ENCODE measurements around the gene GCFC2.
A peak's percentile ranks its signal among the peaks of the same experiment; 100 is the strongest.
"Not testable (repeated sequence)": the region's sequence is repeated elsewhere in the genome, so short reads cannot be mapped to it uniquely, and the experiment has no call there.

GCFC2 gene

DNA sequence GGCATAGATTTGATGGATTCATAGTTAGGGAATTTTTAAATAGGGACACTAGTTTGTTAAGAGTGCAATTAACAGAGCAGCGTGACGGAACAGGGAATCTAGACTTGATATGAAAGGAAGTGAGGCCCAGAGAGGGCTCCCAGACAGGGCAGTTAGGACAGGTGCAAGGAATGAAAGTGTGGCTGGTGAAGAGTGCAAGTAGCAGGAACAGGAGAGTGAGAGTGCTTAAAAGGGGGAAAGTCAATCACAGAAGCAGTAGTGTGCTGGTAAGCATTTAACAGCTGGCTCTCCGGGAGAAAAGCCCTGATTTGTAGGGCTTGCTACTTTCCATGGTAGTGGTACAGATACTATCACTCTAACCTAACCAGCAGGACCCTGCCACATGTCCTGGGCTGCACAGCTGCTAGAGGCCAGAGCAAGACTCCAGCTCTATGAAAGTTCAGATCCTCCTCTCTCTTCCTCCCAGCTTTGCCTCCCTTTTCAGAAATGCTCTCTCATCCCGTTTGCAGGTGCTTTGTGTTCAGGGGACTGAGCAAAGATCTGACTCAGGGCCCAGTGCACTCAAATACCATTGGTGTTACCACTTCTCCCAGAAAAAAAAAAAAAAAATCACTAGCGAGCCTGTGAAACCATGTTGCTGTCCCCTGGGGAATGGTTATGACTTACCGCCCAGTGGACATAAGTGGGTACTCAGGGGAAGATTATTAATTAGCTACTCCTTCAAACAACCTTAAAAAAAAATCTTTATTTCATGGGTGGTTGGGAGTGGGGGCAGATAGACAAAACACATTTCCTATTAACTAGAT is 18.1 kb upstream of the GCFC2 start:
- CTCF ChIA-PET = no interaction called here
- H3K36me3 ChIP-seq (ENCODE audit: control insufficient read depth in 4 of 4, insufficient read depth in 4 of 4, low read length in 3 of 4) = no peaks in the 10 kb centered on the region
- no peaks in the 10 kb centered on the region for H3K4me1 ChIP-seq (ENCODE audit: control extremely low read depth in 1 of 4, control insufficient read depth in 4 of 4, insufficient read depth in 4 of 4, low read length in 3 of 4)
- H3K27ac ChIP-seq (ENCODE audit: insufficient read depth in 1 of 2, low read depth in 1 of 2, low read length in 2 of 2, poor library complexity in 1 of 2, severe bottlenecking in 2 of 2) = no peak overlapping the region
- H3K27me3 ChIP-seq (replicated peaks in 2 of 5; ENCODE audit: control insufficient read depth in 4 of 5, insufficient read depth in 5 of 5, low read length in 4 of 5) = peaks cover 0 to 6% (median 0%) of the 10 kb centered on the region in 5 experiments
- 98% methylated on average over 4 of the region's 6 CpGs for WGBS (ENCODE audit: insufficient coverage)
- no peaks in the 10 kb centered on the region for H3K9me3 ChIP-seq (ENCODE audit: control extremely low read depth in 1 of 5, control insufficient read depth in 4 of 5, insufficient read depth in 2 of 5, low read depth in 1 of 5, low read length in 4 of 5)
- POLR2A ChIA-PET = no interaction called here
- DNase-seq = no peak
- no peak overlapping the region for H3K4me3 ChIP-seq (ENCODE audit: control insufficient read depth in 1 of 7, extremely low read depth in 1 of 7, insufficient read depth in 4 of 7, low read depth in 2 of 7, low read length in 6 of 7)

DNA sequence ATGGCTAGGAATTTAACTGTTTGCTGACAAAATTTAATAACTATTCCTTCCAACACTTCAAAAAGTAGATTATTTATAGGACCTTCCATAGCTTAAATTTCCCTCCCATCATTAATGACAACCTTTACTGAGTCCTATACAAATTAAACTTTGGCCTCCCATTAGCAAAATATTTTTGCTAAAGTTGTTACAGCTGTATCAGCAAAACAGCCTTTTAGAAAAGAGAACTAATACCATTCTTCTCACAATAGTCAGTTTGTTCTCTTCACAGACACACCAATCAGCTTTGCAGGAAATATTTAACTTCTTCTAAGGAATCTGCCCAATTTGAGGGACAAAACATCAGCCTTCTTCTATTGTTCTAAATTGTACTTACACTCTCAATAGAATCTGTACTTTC is 12.0 kb upstream of the GCFC2 start:
- no peaks in the 10 kb centered on the region for H3K36me3 ChIP-seq (ENCODE audit: control insufficient read depth in 4 of 4, insufficient read depth in 4 of 4, low read length in 3 of 4)
- H3K27ac ChIP-seq (ENCODE audit: insufficient read depth in 1 of 2, low read depth in 1 of 2, low read length in 2 of 2, poor library complexity in 1 of 2, severe bottlenecking in 2 of 2) = no peak overlapping the region
- peaks cover 0 to 2% (median 0%) of the 10 kb centered on the region in 5 experiments for H3K9me3 ChIP-seq (ENCODE audit: control extremely low read depth in 1 of 5, control insufficient read depth in 4 of 5, insufficient read depth in 2 of 5, low read depth in 1 of 5, low read length in 4 of 5)
- peaks cover 0 to 4% (median 2%) of the 10 kb centered on the region in 5 experiments for H3K27me3 ChIP-seq (replicated peaks in 2 of 5; ENCODE audit: control insufficient read depth in 4 of 5, insufficient read depth in 5 of 5, low read length in 4 of 5)
- no peak overlapping the region for H3K4me3 ChIP-seq (ENCODE audit: control insufficient read depth in 1 of 7, extremely low read depth in 1 of 7, insufficient read depth in 4 of 7, low read depth in 2 of 7, low read length in 6 of 7)
- CTCF ChIA-PET = interaction anchor here (1.6 kb wide), 1 partner anchor 11 kb away, joined by 3 read pairs; no protein-coding TSS in a partner anchor
- DNase-seq = no peak
- no peaks in the 10 kb centered on the region for H3K4me1 ChIP-seq (ENCODE audit: control extremely low read depth in 1 of 4, control insufficient read depth in 4 of 4, insufficient read depth in 4 of 4, low read length in 3 of 4)
- POLR2A ChIA-PET = no interaction called here

DNA sequence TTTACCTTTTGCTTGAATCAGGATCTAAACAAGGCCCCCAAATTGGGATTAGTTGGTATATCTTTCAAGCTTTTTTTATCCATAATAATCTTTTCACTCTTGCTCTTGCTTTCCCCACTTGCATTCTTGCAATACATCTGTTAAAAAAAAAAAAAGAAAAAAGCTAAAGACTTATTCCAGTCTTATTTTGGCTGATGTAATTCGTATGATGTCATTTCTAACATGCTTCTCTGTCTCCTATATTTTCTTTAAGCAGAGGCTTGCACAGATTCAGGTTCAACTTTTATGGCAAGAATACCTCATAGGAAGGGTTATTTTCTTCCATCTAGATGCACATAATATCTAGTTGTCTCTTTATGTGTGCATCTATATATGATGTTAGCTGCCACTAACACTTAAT is 9.8 kb upstream of the GCFC2 start:
- Histone ChIP-seq H3K4me1 (ENCODE audit: control extremely low read depth in 1 of 4, control insufficient read depth in 4 of 4, insufficient read depth in 4 of 4, low read length in 3 of 4) (no peaks in the 10 kb centered on the region), H3K4me3 (ENCODE audit: control insufficient read depth in 1 of 7, extremely low read depth in 1 of 7, insufficient read depth in 4 of 7, low read depth in 2 of 7, low read length in 6 of 7) (no peak overlapping the region), H3K27ac (ENCODE audit: insufficient read depth in 1 of 2, low read depth in 1 of 2, low read length in 2 of 2, poor library complexity in 1 of 2, severe bottlenecking in 2 of 2) (no peak overlapping the region), H3K27me3 (replicated peaks in 2 of 5; ENCODE audit: control insufficient read depth in 4 of 5, insufficient read depth in 5 of 5, low read length in 4 of 5) (peaks cover 0 to 4% (median 0%) of the 10 kb centered on the region in 5 experiments), H3K36me3 (ENCODE audit: control insufficient read depth in 4 of 4, insufficient read depth in 4 of 4, low read length in 3 of 4) (no peaks in the 10 kb centered on the region), H3K9me3 (ENCODE audit: control extremely low read depth in 1 of 5, control insufficient read depth in 4 of 5, insufficient read depth in 2 of 5, low read depth in 1 of 5, low read length in 4 of 5) (peaks cover 0 to 2% (median 0%) of the 10 kb centered on the region in 5 experiments)
- ChIA-PET CTCF (no interaction called here), POLR2A (no interaction called here)
- WGBS (ENCODE audit: insufficient coverage) = no CpG with 5 or more reads among the region's 1 CpG
- DNase-seq = no peak

DNA sequence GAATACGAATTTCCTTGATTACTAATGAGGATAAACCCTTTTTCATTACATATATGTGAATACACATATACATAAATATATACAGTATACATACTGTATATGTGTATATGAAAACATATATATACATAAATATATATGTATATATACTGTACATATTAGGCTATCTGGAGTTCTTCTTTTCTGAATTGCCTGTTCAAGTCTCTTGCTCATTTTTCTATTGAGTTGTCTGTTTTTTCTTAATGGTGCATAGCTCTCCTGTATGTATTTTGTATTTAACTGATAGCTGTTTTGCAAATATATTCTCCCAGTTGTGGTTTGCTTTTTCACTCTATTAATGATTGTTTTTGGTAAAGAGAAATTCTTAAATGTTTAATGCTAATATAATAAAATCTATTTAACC is 8.9 kb upstream of the GCFC2 start:
- Histone ChIP-seq H3K36me3 (ENCODE audit: control insufficient read depth in 4 of 4, insufficient read depth in 4 of 4, low read length in 3 of 4) (no peaks in the 10 kb centered on the region), H3K27me3 (replicated peaks in 2 of 5; ENCODE audit: control insufficient read depth in 4 of 5, insufficient read depth in 5 of 5, low read length in 4 of 5) (peaks cover 0 to 4% (median 0%) of the 10 kb centered on the region in 5 experiments), H3K27ac (ENCODE audit: insufficient read depth in 1 of 2, low read depth in 1 of 2, low read length in 2 of 2, poor library complexity in 1 of 2, severe bottlenecking in 2 of 2) (no peak overlapping the region), H3K9me3 (ENCODE audit: control extremely low read depth in 1 of 5, control insufficient read depth in 4 of 5, insufficient read depth in 2 of 5, low read depth in 1 of 5, low read length in 4 of 5) (peaks cover 0 to 2% (median 0%) of the 10 kb centered on the region in 5 experiments), H3K4me1 (ENCODE audit: control extremely low read depth in 1 of 4, control insufficient read depth in 4 of 4, insufficient read depth in 4 of 4, low read length in 3 of 4) (no peaks in the 10 kb centered on the region), H3K4me3 (ENCODE audit: control insufficient read depth in 1 of 7, extremely low read depth in 1 of 7, insufficient read depth in 4 of 7, low read depth in 2 of 7, low read length in 6 of 7) (no peak overlapping the region)
- CTCF ChIA-PET = no interaction called here
- no peak for DNase-seq
- POLR2A ChIA-PET = no interaction called here
- no CpG with 5 or more reads among the region's 1 CpG for WGBS (ENCODE audit: insufficient coverage)

DNA sequence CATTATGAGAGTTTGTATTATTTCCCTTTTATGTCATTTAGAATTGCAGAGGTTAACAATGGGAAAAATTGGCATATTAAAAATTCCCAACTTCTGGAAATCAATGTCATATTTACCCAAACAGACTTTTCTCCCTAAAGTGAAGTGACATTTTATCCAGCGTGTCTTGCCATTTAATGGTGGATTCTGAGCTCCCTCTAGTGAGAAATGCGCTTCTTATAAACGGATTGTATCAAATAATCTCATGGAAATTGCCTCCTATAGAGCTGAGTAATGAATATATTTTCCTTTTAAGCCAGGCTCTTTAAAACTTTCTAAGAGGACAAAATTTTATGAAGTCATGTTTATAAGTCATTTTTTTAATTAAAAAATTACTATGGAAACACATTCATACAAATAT is 5.7 kb upstream of the GCFC2 start:
- peak in 2 of 3 donors; percentile 6 to 9 for DNase-seq
- H3K27ac ChIP-seq (ENCODE audit: insufficient read depth in 1 of 2, low read depth in 1 of 2, low read length in 2 of 2, poor library complexity in 1 of 2, severe bottlenecking in 2 of 2) = no peak overlapping the region
- no peaks in the 10 kb centered on the region for H3K36me3 ChIP-seq (ENCODE audit: control insufficient read depth in 4 of 4, insufficient read depth in 4 of 4, low read length in 3 of 4)
- ChIA-PET CTCF (no interaction called here), POLR2A (no interaction called here)
- no peak overlapping the region for H3K4me3 ChIP-seq (ENCODE audit: control insufficient read depth in 1 of 7, extremely low read depth in 1 of 7, insufficient read depth in 4 of 7, low read depth in 2 of 7, low read length in 6 of 7)
- H3K27me3 ChIP-seq (replicated peaks in 2 of 5; ENCODE audit: control insufficient read depth in 4 of 5, insufficient read depth in 5 of 5, low read length in 4 of 5) = no peaks in the 10 kb centered on the region
- 80% methylated on average over 1 of the region's 3 CpGs for WGBS (ENCODE audit: insufficient coverage)
- H3K4me1 ChIP-seq (ENCODE audit: control extremely low read depth in 1 of 4, control insufficient read depth in 4 of 4, insufficient read depth in 4 of 4, low read length in 3 of 4) = no peaks in the 10 kb centered on the region
- H3K9me3 ChIP-seq (ENCODE audit: control extremely low read depth in 1 of 5, control insufficient read depth in 4 of 5, insufficient read depth in 2 of 5, low read depth in 1 of 5, low read length in 4 of 5) = peaks cover 0 to 2% (median 0%) of the 10 kb centered on the region in 5 experiments

DNA sequence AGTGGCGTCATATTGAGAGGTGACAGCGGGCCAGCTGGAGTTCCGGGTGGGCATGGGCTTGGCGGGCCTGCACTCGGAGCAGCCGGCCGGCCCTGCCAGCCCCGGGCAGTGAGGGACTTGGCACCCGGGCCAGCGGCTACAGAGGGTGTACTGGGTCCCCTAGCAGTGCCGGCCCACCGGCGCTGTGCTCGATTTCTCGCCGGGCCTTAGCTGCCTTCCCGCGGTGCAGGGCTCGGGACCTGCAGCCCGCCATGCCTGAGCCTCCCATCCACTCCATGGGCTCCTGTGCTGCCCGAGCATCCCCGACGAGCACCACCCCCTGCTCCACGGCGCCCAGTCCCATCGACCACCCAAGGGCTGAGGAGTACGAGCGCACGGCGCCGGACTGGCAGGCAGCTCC is 875 bp upstream of the GCFC2 start:
- H3K4me1 ChIP-seq (ENCODE audit: control extremely low read depth in 1 of 4, control insufficient read depth in 4 of 4, insufficient read depth in 4 of 4, low read length in 3 of 4) = peaks cover 0 to 23% (median 10%) of the 10 kb centered on the region in 4 experiments
- H3K27me3 ChIP-seq (replicated peaks in 2 of 5; ENCODE audit: control insufficient read depth in 4 of 5, insufficient read depth in 5 of 5, low read length in 4 of 5); DNase-seq; H3K4me3 ChIP-seq (ENCODE audit: control insufficient read depth in 1 of 7, extremely low read depth in 1 of 7, insufficient read depth in 4 of 7, low read depth in 2 of 7, low read length in 6 of 7); H3K9me3 ChIP-seq (ENCODE audit: control extremely low read depth in 1 of 5, control insufficient read depth in 4 of 5, insufficient read depth in 2 of 5, low read depth in 1 of 5, low read length in 4 of 5); POLR2A ChIA-PET; H3K36me3 ChIP-seq (ENCODE audit: control insufficient read depth in 4 of 4, insufficient read depth in 4 of 4, low read length in 3 of 4): not testable (repeated sequence)
- CTCF ChIA-PET = interaction anchor here (1.0 to 1.7 kb wide), 5 partner anchors 10 to 70 kb away, joined by 3 to 5 read pairs (median 3); no protein-coding TSS in a partner anchor
- peak overlapping the region in 1 of 2 experiments; percentile 89 for H3K27ac ChIP-seq (ENCODE audit: insufficient read depth in 1 of 2, low read depth in 1 of 2, low read length in 2 of 2, poor library complexity in 1 of 2, severe bottlenecking in 2 of 2)
- 99% methylated on average over 14 of the region's 31 CpGs for WGBS (ENCODE audit: insufficient coverage)

DNA sequence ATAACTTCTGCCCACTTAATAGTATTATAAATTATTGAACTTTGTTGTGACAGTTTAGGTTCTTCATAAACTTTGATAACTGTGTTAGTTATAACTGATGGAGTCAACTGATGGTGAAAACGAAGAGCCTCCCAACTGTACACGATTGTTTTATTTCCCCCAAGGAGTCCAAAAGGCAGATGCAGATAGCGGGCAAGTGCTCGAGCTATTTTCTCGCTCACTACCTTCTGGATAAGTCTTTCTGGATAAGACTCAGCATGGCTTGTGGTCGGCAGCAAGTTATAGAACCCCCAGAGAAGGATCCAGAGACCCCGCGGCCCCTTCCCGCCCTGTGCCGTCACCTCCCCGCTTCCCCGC is 517 bp downstream of the GCFC2 start:
- Histone ChIP-seq H3K4me1 (ENCODE audit: control extremely low read depth in 1 of 4, control insufficient read depth in 4 of 4, insufficient read depth in 4 of 4, low read length in 3 of 4) (peaks cover 0 to 28% (median 10%) of the 10 kb centered on the region in 4 experiments), H3K9me3 (ENCODE audit: control extremely low read depth in 1 of 5, control insufficient read depth in 4 of 5, insufficient read depth in 2 of 5, low read depth in 1 of 5, low read length in 4 of 5) (no peaks in the 10 kb centered on the region), H3K36me3 (ENCODE audit: control insufficient read depth in 4 of 4, insufficient read depth in 4 of 4, low read length in 3 of 4) (peaks cover 0 to 1% (median under 1%) of the 10 kb centered on the region in 4 experiments), H3K4me3 (ENCODE audit: control insufficient read depth in 1 of 7, extremely low read depth in 1 of 7, insufficient read depth in 4 of 7, low read depth in 2 of 7, low read length in 6 of 7) (peak overlapping the region; percentile 45 to 80 (median 73)), H3K27ac (ENCODE audit: insufficient read depth in 1 of 2, low read depth in 1 of 2, low read length in 2 of 2, poor library complexity in 1 of 2, severe bottlenecking in 2 of 2) (peak overlapping the region; percentile 58 to 89), H3K27me3 (replicated peaks in 2 of 5; ENCODE audit: control insufficient read depth in 4 of 5, insufficient read depth in 5 of 5, low read length in 4 of 5) (no peaks in the 10 kb centered on the region)
- ChIA-PET POLR2A (interaction anchor here (1.0 kb wide), 1 partner anchor 16 kb away, joined by 4 read pairs; no protein-coding TSS in a partner anchor), CTCF (interaction anchor here (0.8 to 1.9 kb wide), 7 partner anchors 11 to 70 kb away, joined by 3 to 5 read pairs (median 3); partner anchors contain the start of gene MRPL19)
- WGBS (ENCODE audit: insufficient coverage) = under 1% methylated on average over 12 of the region's 12 CpGs
- no peak for DNase-seq
